HG02938 (cell line): ENCODE data around the gene RHOD.

Experiments used
- ATAC-seq: cut with Tn5 transposase; IDR thresholded peaks from one replicate; pipeline ENCODE4 v1.9.1; 2021; ENCODE audit warnings: mild to moderate bottlenecking, moderate library complexity; ENCODE audit not compliant: unreplicated experiment

Gene RHOD

DNA sequence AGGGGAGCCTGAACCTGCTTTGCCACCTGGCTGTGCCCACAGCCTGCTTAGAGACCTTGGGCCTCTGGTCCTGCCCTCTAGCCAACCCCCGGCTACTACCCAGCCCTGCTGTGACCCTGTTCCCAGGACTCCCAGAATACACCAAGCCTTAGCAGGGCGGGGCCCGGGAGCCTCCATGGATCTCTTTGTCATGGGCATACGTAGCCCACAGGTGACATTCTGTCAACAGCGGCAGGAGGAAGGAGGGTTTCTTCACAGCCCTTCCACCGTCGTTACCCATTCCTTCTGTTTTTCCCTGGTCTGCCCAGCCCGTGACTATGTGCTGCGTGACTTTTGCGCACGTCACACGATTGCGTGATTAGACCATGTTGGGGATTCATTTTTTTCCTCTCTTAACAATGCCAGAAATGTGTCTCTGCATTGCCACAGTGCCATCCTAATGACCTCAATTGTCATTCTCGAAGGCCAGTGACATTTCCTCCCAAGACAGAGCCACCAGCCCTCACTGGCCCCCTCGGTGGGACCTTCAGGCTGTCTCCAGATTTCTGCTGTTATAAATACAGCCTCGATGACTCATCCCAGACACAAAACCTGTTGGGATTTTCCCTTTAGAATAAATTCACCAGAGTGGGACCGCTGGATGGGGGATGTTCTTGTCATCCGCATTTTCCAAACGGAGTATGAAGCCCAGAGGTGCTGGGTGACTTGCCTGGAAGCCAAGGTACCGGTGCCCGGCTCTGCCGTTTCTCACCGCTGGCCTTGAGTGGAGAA, 24.7 kb upstream of the RHOD start:
- ATAC-seq: no peak

- ATAC-seq: no peak
These were observed 23.7 kb upstream of the RHOD start for GRCh38 chr11:67032830-67033551.

GRCh38 chr11:67033661-67034166, 22.9 kb upstream of the RHOD start:
- no peak for ATAC-seq

- no peak for ATAC-seq
These were observed 22.3 kb upstream of the RHOD start for GRCh38 chr11:67034350-67034749.

DNA sequence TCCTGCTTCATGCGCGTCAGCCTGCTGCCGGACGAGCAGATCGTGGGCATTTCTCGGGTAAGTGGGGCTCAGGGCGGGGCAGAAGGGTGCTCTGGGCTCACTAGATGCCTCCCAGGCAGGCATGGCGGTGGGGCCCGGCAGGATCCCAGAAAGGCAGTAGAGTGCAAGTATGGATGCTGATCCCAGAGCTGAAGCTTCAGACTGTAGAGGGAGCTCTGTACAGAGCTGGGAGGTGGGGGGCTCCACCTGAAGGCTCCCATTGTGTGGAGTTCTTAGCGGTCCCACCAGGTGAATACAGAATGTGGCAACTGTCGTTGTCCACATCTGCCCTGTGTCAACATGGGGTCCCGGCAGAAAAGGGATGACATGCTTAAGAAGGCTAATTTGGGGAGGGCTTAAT, 16.5 kb upstream of the RHOD start:
- no peak for ATAC-seq

DNA sequence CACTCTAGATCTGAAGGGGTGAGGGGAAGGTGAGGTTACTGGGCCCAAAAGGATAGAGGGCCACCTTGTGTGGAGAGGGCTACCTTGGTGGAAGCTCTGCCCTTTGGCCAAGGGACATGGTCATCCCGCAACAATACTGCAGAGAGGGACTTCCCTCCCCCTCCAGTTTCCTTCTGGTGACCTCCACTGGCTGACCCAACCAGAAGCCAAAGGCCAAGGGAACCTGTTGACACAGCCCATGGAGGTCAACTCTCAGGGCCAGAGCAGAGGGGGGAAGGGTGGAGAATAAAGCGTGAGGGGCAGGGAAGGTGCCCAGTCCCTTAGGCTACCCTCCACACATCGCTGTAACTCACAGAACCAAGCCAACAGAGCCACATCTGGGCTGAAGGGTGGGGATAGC, 15.0 kb upstream of the RHOD start:
- ATAC-seq: no peak

DNA sequence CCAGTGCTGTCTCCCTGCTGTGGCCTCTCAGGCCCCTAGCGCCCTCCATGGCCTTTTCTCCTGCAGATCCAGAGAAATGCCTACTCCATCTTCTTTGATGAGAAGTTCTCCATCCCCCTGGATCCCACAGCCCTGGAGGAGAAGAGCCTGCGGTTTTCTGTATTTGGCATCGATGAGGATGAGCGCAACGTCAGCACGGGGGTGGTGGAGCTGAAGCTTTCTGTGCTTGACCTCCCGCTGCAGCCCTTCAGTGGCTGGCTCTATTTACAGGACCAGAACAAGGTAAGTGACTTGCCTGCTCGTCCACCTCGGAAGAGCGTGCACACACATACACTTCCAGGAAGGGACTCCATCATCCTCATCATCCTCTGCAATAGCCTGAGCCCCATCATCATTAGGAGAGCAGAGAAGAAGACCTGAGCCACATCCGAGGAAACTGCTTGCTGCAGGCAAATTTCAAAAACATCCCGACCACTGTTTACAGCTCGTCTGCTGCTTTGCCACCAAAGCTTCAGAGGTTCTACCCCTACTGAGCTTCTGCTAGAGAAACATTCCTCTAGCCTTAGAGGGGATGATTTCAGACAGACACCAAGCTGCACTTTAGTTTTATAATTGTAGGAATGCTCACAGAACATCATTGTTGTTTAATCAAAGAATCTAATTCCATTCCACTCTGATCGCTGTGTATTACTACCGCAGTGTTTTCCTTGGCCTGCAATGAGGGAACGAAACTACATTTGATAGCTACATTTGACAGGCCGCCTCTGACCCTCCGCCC, 12.9 kb upstream of the RHOD start:
- no peak for ATAC-seq

DNA sequence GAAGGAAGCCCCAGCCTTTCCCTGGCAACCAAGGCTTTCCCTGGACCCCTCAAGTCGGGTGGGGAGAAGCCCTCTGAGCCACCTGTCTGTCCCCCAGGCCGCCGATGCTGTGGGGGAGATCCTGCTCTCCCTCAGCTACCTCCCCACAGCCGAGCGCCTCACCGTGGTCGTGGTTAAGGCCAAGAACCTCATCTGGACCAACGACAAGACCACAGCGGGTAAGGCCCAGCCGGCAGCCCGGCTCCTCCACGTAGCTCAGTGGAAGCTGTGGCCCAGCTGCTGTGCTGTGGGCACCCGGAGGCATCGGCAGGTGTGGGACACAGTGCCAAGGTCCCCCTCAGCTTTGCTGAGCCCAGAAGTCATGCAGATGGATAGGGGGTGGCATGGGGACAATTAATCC, 12.2 kb upstream of the RHOD start:
- ATAC-seq: no peak

- no peak for ATAC-seq
These were observed 11.3 kb upstream of the RHOD start for GRCh38 chr11:67045314-67045713.

DNA sequence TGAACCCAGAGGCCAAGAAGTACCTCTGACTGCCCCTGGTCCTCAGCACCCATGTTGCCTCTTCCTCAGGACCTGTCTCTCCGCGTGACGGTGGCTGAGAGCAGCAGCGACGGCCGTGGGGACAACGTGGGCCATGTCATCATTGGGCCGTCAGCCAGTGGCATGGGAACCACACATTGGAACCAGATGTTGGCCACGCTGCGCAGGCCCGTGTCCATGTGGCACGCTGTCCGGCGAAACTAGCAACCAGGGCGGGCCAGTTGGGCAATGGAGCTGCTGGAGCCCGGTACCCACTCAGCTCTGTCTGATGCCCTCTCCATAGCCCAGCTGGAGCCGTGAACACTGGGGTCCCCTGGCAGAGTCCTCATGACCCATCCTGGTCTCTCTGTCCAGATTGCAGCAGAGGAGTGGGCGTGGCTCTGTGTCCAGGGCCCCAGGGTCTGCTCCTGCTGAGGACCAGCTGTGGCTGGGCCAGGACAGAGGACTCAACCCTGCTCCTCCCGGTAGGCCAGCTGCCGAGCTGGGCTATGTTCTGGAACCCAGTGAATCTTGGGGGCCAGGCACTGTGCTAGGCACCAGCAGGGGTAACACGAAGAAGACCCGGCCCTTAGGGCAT, 8.0 kb upstream of the RHOD start:
- ATAC-seq: no peak

DNA sequence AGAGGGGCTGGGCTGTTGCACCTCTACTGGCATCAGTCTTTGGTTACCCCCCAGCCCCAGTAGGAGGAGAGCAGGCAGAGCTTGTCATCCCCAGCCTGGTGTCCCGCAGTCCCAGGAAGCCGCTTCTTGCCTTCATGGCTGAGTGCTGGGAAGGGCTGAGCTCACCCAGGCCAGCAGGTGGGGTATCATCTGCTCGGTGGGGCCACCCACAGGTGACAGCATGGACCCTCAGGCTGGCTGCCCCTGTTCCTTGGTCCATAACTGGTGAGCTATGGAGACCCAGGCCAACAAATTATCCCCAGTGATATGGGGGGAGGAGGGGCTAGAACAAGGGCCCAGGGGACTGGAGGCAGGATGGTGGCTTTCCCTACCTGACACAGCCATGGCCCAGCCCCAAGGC, 6.5 kb upstream of the RHOD start:
- no peak for ATAC-seq

DNA sequence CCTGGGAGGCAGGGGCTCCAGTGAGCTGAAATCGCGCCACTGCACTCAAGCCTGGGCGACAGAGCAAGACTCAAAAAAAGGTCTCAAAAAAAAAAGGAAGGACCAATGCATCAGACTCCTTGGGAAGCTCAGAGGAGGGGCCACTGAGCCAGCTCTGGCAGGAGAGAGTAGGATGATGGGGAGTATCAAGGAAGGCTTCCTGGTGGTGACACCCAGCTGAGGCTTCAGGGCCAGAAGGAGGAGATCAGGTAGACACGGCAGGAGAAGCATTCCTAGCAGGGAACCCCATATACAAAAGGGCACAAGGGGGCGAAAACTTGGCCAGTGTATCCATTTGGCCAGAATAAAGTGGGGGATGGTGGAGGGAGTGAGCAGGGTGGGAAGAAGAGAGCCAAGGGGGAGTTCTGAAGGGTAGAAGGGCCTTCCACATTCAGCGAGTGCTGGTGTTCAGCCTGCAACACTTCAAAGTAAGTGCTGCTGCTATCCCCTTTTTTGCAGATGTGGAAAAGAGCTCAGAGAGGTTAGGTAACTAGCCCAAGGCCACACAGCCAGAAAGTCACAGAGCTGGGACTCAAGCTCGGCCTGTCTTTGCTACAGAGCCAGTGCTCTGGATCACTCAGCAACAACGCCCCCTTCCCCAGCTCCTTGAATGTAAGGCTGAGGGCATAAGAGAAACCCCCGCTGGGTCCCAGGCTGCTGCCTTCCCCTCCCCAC, 5.3 kb upstream of the RHOD start:
- ATAC-seq: no peak

DNA sequence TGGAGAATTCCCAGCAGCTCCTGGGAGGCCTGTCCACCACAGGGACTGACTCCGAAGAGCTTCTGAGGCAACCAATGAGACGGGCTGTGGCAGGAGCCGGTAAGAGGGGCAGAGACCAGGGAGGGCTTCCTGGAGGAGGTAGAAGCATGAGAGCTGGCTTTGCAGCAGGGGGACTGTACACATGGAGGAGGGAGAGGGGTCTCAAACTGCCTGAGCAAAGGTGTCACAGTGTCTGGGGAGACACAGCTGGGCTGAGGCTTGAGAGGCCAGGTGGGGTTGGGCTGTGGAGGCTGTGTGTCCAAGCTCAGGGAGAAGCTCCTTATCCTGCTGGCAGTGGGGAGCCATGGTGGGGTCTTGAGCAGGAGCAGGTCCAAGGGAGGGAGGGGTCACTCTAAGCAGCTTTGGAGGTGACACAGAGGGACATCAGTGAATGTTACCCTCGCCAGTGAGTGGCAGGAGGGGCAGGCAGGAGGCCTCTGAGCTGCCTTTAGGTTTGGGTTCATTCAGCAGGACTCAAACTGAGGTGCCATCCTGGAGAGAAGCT, 4.6 kb upstream of the RHOD start:
- no peak for ATAC-seq

DNA sequence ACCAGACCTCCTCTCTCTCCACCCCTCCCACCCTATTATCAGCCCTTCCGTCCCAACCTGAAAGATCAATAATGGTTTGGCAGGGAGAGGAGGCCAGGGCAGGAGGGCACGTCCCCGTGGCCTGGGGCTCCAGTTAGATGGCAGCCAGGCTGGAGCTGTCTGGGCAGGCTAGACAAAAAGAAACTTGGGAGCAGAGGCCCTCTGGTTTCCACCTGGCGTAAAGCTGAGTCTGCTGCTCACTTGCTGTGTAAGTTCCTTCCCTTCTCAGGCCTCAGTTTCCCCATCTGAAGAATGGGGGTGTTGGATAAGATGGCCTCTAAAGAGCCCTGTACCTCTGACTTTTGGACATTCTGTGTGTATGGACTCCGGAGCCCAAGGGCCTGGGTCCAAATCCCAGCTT, 3.8 kb upstream of the RHOD start:
- no peak for ATAC-seq

GRCh38 chr11:67053896-67054329, 2.7 kb upstream of the RHOD start:
- no peak for ATAC-seq

DNA sequence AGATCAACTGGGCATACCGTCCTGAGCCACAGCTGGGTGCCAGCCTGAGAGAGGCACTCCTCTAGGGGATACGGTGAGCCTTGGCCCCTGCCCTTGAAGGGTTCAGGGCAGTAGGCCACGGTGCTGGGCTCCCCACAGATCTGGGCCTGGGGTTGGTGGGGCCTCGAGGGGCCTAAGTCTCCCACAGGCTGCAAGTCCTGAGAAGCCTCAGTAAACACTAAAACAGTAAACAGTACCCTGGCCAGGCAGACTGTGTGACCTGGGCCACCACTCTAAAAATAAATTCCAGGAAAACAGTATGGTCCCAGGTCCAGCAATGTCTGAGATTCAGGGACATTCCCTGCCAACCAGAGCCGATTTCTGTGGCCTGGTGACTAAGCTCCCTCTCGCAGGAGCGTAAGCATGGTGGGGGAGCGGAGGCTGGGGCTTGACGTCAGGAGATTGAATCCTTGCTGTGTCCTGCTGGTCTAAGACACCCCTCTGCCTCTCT, 2.3 kb upstream of the RHOD start:
- no peak for ATAC-seq

- no peak for ATAC-seq
These were observed 1.7 kb upstream of the RHOD start for GRCh38 chr11:67054836-67055523.

GRCh38 chr11:67055812-67056211, 835 bp upstream of the RHOD start:
- ATAC-seq: no peak

- no peak for ATAC-seq
These were observed 592 bp downstream of the RHOD start for GRCh38 chr11:67057205-67057672.
